A673 (cell line): ENCODE data around the gene GDPD3. TPM values are rescaled to one million over a fixed set of nuclear protein-coding genes. Genes with fewer than 3 reads are reported as not detected.

Source experiments
- BruUV-seq: library from RNA; stranded (reverse); fragments of 400-500 nt; replicated peaks from 2 replicates; lab custom pipeline; 2021; lab: Mats Ljungman, UMichigan
- CTCF ChIA-PET: fragments of 300-600 bp; sonication (Branson Sonifier 250); formaldehyde crosslinking; loops from one replicate; lab custom pipeline; 2022; ENCODE audit warnings: antibody characterized with exemption; lab: Charles Lee
- POLR2A ChIA-PET: fragments of 300-600 bp; sonication (Branson Sonifier 250); formaldehyde crosslinking; loops from one replicate; lab custom pipeline; 2022; ENCODE audit warnings: antibody characterized with exemption; ENCODE audit not compliant: low non-redundant PET; lab: Charles Lee
- DNase-seq: peaks from one replicate; pipeline ENCODE4 v3.0.0-alpha.2; 2015; ENCODE audit warnings: low spot score
- H3K27ac ChIP-seq: fragments of 200-600 bp; sonication (generic); 2 replicates; pipeline ENCODE4 v1.5.1; 2016; ENCODE audit warnings: mixed run types, low read depth, mild to moderate bottlenecking, mixed read lengths, antibody characterized with exemption, low read length; ENCODE audit not compliant: poor library complexity, severe bottlenecking
- H3K27me3 ChIP-seq: fragments of 200-600 bp; sonication (generic); replicated peaks from 2 replicates; pipeline ENCODE4 v1.6.1; 2017; ENCODE audit warnings: mixed run types, low read depth, mild to moderate bottlenecking, mixed read lengths, antibody characterized with exemption, low read length; ENCODE audit not compliant: insufficient read depth, poor library complexity
- H3K36me3 ChIP-seq: fragments of 200-600 bp; sonication (generic); 2 replicates; pipeline ENCODE4 v1.6.1; 2016; ENCODE audit warnings: mixed run types, mild to moderate bottlenecking, mixed read lengths, antibody characterized with exemption, low read length; ENCODE audit not compliant: insufficient read depth, poor library complexity, severe bottlenecking
- H3K4me1 ChIP-seq: fragments of 200-600 bp; sonication (generic); 2 replicates; pipeline ENCODE4 v1.6.1; 2017; ENCODE audit warnings: mixed run types, mild to moderate bottlenecking, mixed read lengths, antibody characterized with exemption, low read length; ENCODE audit not compliant: insufficient read depth, poor library complexity, severe bottlenecking
- H3K4me3 ChIP-seq: fragments of 200-600 bp; sonication (generic); 2 replicates; pipeline ENCODE4 v1.5.1; 2016; ENCODE audit warnings: low read depth, mixed run types, mild to moderate bottlenecking, mixed read lengths, low read length; ENCODE audit not compliant: poor library complexity, severe bottlenecking
- H3K9me3 ChIP-seq: fragments of 200-600 bp; sonication (generic); 2 replicates; pipeline ENCODE4 v1.6.1; 2016; ENCODE audit warnings: mixed run types, low read depth, mild to moderate bottlenecking, mixed read lengths, antibody characterized with exemption, low read length; ENCODE audit not compliant: poor library complexity, severe bottlenecking
- EZH2 ChIP-seq: fragments of 200-600 bp; sonication (generic); IDR thresholded peaks from 2 replicates; pipeline ENCODE4 v1.6.1; 2017; ENCODE audit warnings: borderline replicate concordance, low read depth, mild to moderate bottlenecking, mixed read lengths, antibody characterized with exemption, low read length; ENCODE audit not compliant: poor library complexity, severe bottlenecking
- intact Hi-C: fragments of 100-400 bp; cut with micrococcal nuclease; formaldehyde crosslinking; loops from one replicate; pipeline ENCODE4 v1.10.0; 2022; ENCODE audit not compliant: unreplicated experiment
- total RNA-seq: library from RNA; stranded (reverse); gene quantifications from 2 replicates; pipeline ENCODE4 v1.2.3, GENCODE V29; 2021
- TF ChIP-seq, protein P1 (sequence below): fragments of 300-800, 200-600 bp; sonication (generic); conservative IDR thresholded peaks from 2 replicates; pipeline ENCODE4 v1.5.1; 2017; ENCODE audit warnings: low read depth, mild to moderate bottlenecking, antibody characterized with exemption, low read length, moderate library complexity, mixed read lengths

Gene GDPD3
- total RNA-seq, 1 experiment from 2014 or later = 2.5 TPM

DNA sequence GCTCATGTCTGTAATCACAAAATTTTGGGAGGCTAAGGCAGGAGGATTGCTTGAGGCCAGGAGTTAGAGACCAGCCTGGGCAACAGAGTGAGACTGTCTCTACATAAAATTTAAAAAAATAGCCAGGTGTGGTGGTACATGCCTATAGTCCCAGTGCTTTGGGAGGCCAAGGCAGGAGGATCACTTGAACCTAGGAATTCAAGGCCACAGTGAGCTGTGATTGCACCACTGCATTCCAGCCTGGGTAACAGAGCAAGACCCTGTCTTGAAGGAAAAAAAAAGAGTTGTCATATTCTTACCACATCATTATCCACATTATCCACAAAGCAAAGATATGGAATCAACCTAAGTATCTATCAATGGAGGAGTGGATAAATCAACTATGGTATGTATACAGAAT is 30.7 kb upstream of the GDPD3 start:
- Histone ChIP-seq H3K27ac (no peak overlapping the region), H3K27me3 (no peaks in the 10 kb centered on the region), H3K36me3 (no peaks in the 10 kb centered on the region), H3K9me3 (no peaks in the 10 kb centered on the region), H3K4me3 (no peak overlapping the region), H3K4me1 (peaks cover 4% of the 10 kb centered on the region)
- BruUV-seq = no TSS peak
- CTCF ChIA-PET = no interaction called here
- no peak for TF ChIP-seq EZH2
- TF ChIP-seq, protein P1, sequence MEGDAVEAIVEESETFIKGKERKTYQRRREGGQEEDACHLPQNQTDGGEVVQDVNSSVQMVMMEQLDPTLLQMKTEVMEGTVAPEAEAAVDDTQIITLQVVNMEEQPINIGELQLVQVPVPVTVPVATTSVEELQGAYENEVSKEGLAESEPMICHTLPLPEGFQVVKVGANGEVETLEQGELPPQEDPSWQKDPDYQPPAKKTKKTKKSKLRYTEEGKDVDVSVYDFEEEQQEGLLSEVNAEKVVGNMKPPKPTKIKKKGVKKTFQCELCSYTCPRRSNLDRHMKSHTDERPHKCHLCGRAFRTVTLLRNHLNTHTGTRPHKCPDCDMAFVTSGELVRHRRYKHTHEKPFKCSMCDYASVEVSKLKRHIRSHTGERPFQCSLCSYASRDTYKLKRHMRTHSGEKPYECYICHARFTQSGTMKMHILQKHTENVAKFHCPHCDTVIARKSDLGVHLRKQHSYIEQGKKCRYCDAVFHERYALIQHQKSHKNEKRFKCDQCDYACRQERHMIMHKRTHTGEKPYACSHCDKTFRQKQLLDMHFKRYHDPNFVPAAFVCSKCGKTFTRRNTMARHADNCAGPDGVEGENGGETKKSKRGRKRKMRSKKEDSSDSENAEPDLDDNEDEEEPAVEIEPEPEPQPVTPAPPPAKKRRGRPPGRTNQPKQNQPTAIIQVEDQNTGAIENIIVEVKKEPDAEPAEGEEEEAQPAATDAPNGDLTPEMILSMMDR = no peak
- intact Hi-C loops = no loop called here
- no peak for DNase-seq
- POLR2A ChIA-PET = no interaction called here

DNA sequence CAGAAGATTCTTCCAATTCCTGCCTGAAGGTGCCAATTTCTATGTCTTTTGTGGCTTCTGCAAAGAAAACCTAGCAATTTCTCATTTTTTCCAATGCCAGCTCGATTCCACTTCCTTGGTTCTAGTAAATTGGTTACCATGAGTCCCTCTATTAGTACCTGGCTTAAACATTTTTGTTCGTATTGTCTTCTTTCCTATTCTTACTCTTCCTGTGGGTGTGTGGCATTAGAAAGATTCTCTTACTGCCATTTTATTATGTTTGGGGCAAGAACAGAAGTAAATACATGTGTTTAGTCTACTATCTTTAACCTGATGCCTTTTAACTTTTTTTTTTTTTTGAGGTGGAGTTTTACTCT is 30.0 kb upstream of the GDPD3 start:
- ChIA-PET POLR2A (interaction anchor here (0.6 to 0.7 kb wide), 2 partner anchors 604 to 818 kb away, joined by 3 to 4 read pairs; no protein-coding TSS in a partner anchor), CTCF (no interaction called here)
- no peaks in the 10 kb centered on the region for H3K9me3 ChIP-seq
- intact Hi-C loops = no loop called here
- no peak for TF ChIP-seq EZH2
- TF ChIP-seq, protein P1 = no peak
- no peaks in the 10 kb centered on the region for H3K27me3 ChIP-seq
- BruUV-seq = no TSS peak
- H3K36me3 ChIP-seq = no peaks in the 10 kb centered on the region
- no peak for DNase-seq
- H3K27ac ChIP-seq = no peak overlapping the region
- peaks cover 4% of the 10 kb centered on the region for H3K4me1 ChIP-seq
- no peak overlapping the region for H3K4me3 ChIP-seq

DNA sequence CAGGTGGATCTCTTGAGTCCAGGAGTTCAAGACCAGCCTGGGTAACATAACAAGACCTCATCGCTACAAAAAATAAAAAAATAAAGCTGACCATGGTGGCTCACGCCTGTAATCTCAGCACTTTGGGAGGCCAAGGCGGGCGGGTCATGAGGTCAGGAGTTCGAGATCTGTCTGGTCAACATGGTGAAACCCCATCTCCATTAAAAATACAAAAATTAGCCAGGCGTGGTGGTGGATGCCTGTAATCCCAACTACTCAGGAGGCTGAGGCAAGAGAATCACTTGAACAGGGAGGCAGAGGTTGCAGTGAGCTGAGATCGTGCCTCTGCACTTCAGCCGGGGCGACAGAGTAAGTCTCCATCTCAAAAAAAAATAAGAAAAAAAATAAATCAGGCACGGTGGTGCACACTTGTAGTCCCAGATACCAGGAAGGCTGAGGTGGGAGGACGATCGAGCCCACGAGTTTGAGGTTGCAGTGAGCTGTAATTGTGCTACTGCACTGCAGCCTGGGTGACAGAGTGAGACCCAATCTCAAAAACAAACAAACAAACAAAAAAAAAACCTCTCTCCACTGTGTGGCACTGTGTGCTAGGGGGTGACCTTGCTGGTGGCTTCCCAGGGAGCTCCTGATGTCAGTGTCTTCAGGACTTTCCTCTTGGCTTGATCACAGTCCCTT is 29.5 kb upstream of the GDPD3 start:
- no peak overlapping the region for H3K4me3 ChIP-seq
- no TSS peak for BruUV-seq
- H3K36me3 ChIP-seq = no peaks in the 10 kb centered on the region
- intact Hi-C loops = no loop called here
- CTCF ChIA-PET = no interaction called here
- no peak overlapping the region for H3K27ac ChIP-seq
- TF ChIP-seq EZH2 = no peak
- TF ChIP-seq, protein P1 = 0 out of 2 replicates have a peak, but pooled peaks have one; percentile 17
- DNase-seq = no peak
- peaks cover under 1% of the 10 kb centered on the region for H3K4me1 ChIP-seq
- no peaks in the 10 kb centered on the region for H3K27me3 ChIP-seq
- POLR2A ChIA-PET = interaction anchor here (0.6 to 0.7 kb wide), 3 partner anchors 407 to 819 kb away, joined by 3 to 5 read pairs (median 4); no protein-coding TSS in a partner anchor
- no peaks in the 10 kb centered on the region for H3K9me3 ChIP-seq
